GM12875 (cell line): ENCODE data around the gene KTN1.

Experiments used
- H3K4me3 ChIP-seq: one replicate; pipeline ENCODE4 v1.5.1; 2011; ENCODE audit warnings: low read depth, low read length, control low read depth
- CTCF ChIP-seq: IDR thresholded peaks from 2 replicates; pipeline ENCODE4 v1.5.1; 2011; ENCODE audit warnings: low read depth, mild to moderate bottlenecking, control low read depth, inconsistent platforms, low read length, moderate library complexity, borderline replicate concordance; ENCODE audit not compliant: insufficient read depth

Gene KTN1

GRCh38 chr14:55689981-55690871, 110.2 kb downstream of the KTN1 start:
- H3K4me3 ChIP-seq, result no peak overlapping the region
- TF ChIP-seq CTCF, result no peak

DNA sequence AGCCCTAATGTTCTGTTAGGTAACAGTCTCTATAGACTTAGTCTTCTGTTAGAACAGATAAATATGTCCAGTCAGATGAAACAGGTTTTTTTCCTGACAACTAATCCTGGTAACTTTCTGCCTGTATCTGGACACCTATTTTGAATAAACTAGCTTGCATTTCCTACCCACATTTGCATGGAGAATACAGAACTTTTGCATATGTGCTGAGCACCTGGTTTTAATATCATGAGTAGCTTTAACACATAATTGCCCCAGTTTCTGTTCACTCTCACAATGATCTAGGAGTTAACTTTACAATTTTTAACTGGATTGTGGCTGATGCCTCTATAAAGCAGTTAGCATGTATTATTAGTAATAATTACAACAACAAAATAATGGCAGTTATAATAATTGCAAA, 111.7 kb downstream of the KTN1 start:
- TF ChIP-seq CTCF, result no peak
- no peak overlapping the region for H3K4me3 ChIP-seq

- no peak overlapping the region for H3K4me3 ChIP-seq
- TF ChIP-seq CTCF, result no peak
These were observed 113.9 kb downstream of the KTN1 start for GRCh38 chr14:55693904-55694303.

DNA sequence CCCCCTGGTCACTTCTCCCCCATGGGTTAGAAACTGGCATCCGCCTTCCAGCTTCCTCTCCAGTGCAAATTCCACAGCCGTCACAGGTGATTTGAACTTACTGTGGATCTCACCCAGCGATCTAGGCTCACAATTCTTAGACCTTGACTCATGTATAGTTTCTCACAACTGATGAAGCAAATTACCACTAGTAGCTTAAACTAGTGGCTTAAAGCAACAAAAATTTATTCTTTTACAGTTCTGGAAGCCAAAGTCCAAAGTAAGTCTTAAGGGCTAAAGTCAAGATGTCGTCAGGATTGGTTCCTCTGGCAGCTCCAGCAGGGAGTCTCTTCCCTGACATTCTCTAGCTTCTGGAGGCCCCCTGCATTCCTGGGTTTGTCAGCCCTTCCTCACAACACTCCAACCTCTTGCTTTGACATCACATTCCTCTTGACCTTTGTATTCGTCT, 117.4 kb downstream of the KTN1 start:
- no peak overlapping the region for H3K4me3 ChIP-seq
- no peak for TF ChIP-seq CTCF

DNA sequence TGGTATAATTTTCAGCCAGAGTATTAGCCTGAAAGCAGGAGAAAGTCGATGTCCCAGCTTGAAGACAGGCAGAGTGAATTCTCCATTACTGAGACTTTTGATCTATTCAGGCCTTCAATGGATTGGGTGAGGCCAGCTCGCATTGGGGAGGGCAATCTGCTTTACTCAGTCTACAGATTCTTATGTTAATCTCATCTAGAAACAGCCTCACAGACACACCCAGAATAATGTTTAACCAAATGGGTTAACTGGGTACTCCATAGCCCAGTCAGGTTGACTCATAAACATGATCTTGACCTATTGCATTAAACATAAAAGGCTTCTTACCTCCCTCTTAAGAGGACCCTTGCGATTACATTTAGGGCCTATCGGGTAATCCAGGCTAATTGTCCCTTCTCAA, 118.0 kb downstream of the KTN1 start:
- no peak for TF ChIP-seq CTCF

DNA sequence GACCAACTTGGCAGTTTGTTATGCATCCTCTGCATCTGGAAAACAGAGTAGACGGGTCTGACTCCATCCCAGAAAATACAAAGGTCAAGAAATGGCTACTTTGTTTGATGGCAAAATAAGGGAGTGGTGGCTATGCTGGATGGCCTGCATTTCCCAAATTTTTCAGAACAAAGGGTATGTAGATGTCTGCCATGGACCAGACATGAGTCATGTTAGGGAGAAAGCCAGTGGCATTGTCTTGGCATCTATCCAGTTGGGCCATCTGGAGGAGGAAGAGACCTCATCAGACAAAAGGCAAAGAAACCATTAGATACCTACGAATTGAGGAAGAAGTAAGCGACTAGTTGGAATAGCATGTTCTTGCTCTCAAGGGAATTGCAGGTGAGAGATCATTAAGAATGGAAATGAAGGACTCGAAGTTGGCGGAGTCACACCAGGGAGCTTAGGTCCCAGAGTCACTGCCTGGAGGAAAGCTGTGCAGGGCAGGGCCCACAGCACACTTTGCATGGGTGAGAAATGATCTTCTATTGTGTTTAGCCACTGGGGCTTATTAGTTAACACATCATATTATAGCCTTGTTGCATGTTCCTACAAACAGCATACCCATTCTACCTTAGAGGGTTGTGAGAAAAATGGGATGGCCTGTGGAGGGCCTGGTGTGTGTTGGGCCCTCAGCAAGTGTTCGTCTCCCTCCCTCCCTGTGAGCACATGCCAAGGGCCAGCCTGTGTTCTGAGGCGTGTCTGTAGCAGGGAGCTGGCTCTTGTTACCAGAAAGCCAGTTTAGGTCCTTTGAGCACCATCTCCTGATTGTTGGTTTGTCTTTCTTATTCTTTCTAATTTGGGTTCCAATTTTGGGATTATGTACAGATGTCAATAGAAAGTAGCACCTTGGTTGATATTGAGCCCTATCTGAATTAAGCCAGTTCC, 119.4 kb downstream of the KTN1 start:
- H3K4me3 ChIP-seq, result no peak overlapping the region
- no peak for TF ChIP-seq CTCF

More for the DNA sequence above, 118.0 kb downstream of the KTN1 start:
- H3K4me3 ChIP-seq, result no peak overlapping the region

GRCh38 chr14:55701638-55702037, 121.6 kb downstream of the KTN1 start:
- no peak overlapping the region for H3K4me3 ChIP-seq
- TF ChIP-seq CTCF, result no peak
